ENCODE results near the gene CD8B.
"Not testable (repeated sequence)": the region's sequence is repeated elsewhere in the genome, so short reads cannot be mapped to it uniquely, and the experiment has no call there.

The CD8B gene

DNA sequence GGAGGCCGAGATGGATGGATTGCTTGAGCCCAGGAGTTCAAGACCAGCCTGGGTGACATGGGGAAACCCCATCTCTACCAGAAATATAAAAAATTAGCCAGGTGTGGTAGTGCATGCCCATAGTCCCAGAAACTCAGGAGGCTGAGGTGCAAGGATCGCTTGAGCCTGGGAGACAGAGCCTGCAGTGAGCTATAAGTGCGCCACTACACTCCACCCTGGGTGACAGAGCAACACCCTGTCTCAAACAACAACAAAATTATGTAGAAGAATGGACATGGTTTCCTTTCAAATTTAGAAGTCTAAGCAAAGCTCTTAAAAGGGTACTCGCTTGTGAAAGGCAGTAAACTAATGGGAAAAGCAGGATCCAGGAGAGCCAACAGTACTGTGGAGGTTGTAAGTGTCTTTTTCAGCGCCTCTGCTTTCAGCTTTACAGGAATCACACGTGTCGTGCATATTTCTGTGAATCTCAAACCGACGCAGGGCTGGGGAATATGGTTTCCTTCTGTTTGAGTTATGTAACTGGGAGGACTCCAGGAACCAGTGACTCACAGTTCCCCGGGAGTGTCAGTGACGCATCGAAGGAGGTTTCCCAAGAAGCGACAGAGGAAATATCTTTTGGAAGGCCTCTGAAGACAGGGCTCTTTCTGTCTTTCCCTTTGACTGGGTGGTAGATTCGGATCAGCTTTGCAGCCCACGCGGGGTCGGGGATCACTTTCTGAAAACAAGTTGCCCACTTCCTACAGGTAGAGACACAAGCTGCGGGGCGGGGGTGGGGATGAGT is 24.6 kb downstream of the CD8B start:
- DNase-seq (ENCODE audit: low read depth) = not testable (repeated sequence)

DNA sequence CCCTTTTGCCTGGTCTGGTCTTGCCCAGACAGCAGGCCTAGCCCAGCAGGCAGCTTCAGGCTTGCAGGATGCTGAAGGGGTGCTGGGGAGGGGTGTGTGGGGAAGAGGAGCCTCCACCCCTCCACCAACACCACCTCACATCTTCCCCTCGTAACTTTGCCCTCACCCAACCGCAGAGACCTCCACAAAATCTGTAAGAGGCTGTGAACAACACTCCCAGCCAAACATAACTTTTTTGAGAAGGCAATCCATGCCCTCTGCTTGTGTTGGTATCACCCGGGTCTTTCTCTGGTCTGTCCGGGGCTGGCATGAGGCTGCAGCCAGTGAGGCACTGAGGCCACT is 26.2 kb downstream of the CD8B start:
- not testable (repeated sequence) for DNase-seq (ENCODE audit: low read depth)

DNA sequence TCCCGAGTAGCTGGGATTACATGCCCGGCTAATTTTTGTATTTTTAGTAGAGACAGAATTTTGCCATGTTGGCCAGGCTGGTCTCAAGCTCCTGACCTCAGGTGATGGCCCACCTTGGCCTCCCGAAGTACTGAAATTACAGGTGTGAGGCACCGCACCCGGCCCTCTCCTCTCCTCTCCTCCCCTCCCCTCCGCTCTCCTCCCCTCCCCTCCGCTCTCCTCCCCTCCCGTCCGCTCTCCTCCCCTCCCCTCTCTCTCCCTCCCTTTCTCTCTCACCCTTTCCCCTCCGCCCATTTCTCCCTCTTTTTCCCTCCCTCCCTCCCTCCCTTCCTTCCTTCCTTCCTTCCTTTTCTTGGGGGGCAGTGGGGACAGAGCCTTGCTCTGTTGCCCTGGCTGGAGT is 28.4 kb downstream of the CD8B start:
- no peak for DNase-seq (ENCODE audit: low read depth)

DNA sequence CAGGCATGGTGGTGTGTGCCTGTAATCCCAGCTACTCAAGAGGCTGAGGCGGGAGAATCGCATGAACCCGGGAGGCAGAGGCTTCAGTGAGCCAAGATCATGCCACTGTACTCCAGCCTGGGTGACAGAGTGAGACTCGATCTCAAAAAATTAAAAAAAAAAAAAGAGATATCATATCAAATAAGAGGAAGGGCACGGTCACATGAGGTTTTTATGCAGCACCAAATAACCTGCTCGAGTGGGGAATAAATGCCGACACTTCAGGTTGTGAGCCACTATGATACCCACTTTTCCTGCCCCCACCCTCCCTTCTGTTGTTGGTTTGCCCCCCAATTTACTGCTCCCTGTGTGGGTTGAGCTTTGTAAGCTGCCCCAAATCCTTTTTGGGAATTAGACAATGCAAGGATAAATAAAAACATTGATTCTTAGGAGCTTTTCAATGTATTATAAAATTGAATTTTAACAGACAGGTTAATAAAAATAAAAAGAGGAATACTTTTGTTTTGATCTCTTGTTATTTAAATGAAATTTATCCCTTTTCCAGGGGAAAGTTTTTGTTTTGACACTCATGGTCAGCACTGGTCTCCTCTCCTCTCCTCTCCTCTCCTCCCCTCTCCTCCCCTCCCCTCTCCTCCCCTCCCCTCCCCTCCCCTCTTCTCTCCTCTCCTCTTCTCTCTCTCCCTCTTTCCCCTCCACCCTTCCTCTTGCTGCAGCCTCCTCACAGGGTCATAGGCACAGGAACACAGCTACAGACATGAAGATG is 29.2 kb downstream of the CD8B start:
- no peak for DNase-seq (ENCODE audit: low read depth)

DNA sequence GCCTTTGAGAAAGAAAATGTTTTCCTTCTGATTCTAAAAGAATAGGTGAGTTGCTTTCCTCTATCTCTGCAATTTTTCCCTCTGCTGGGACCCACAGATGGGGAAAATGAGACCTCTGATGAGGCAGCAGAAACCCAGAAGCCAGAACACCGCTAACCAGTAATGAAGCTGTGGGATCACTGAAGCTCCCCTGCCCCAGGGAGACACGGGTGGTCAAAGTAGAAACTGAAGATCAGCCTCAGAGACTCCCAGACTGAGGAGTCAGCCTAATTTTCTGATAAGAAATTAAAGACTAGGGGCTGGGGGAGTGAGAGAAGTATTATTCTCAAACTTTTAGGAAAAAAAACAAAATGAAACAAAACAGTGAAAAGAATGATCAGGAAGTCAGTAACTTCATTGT is 30.1 kb downstream of the CD8B start:
- no peak for DNase-seq (ENCODE audit: low read depth)

DNA sequence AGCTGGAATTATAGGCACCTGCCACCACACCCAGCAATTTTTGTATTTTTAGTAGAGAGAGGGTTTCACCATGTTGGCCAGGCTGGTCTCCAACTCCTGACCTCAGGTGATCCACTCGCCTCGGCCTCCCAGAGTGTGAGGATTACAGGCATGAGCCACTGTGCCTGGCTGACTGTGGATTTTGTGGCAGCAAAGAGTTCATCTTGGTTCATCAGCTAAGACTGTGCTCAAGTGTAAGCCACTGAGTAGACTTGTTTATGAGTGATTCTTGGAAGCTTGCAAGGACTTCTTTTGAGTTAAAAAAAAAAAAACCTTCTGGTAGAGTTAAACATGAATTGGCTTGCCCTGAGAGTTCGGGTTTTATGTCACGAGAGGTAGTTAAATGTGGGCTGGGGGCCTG is 34.7 kb downstream of the CD8B start:
- no peak for DNase-seq (ENCODE audit: low read depth)

DNA sequence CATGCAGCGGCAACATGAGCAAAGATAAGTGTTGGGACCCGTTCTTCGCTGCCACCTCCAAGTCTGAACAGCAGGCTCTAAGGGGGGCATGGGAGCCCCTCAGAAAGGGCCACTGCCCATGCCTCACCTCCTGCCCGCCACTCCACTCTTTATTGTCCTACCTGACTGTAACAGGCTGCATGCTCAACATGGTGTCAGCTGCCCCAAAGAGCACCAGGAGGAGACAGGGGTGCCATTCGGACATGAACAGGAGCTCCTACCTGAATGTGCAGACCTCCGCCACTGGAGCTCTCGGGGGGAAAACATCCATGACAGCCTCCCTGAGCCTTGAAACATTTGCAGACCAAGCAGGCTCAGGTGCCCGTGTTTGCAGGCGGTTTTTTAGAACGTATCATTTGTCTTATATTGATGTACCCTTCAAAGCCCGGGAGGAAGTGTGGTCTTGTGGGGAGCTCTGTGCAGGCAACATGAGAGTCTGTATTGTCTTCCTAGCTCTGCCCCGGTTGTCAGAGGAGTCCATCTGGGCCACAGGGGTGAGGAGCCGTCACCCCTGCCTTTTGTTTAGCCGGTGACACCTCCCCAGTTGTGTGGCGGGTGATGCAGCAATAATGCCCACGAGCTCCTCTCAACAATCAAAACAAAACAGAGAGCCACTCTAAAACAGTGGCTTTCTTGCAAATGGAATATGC is 35.8 kb downstream of the CD8B start:
- peak; percentile 41 for DNase-seq (ENCODE audit: low read depth)

DNA sequence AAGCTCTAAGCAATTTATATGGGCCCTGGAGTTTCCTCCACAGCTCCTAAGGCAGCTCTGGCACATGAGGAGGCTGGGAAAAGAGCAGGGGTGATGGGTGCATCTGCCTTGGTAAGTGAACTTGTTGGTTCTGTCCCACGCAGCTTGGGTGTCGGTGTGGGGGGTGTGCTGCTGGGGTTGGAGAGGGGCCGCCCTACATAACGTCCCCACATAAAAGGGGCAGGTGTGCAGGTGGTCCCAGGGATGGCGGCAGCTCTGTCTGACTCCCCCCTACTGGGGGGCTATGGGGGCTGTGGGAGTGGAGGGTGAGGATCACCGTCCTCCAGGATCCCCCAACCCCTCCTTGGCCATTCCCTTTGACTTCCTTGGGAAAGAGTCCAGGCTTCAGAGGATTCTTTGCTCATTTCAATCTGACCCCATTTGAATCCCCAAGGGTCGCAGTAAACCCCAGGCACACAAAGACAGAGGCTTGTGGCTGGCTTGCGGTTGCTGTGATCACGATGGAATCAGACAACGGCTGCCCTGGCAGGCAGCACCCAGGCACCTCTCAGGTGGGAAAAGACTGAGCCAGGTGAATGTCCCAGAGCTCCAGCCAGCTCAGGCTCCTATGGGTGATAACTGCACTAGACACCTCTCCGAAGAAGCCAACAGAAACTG is 36.5 kb downstream of the CD8B start:
- no peak for DNase-seq (ENCODE audit: low read depth)

DNA sequence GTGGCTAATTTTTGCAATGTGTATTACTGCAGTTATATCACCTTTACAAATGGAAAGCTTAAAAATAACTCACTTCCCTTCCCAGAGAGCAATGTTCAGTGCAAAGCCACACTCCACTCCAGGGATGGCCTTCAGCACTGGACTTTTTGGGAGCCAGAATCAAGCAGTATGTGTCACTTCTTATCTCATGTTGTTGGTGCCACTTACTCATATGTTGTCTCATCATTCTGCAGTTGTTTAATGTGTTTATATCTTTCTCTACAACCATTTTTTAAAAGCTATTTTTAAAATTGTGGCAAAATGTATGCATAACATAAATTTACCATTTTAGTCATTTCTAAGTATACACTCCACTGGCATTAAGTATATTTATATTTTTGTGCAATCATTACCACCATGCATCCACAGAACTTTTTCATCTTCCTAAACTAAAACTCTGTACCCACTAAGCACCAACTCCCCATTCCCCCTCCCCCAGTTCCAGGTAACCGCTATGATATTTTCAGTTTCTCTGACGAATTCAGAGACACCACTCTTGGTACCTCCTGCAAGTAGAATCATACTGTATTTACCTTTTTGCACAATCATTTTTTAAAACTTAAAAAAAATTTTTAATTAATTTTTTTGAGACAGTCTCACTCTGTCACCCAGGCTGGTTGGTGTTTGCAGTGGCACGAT is 38.9 kb downstream of the CD8B start:
- no peak for DNase-seq (ENCODE audit: low read depth)

DNA sequence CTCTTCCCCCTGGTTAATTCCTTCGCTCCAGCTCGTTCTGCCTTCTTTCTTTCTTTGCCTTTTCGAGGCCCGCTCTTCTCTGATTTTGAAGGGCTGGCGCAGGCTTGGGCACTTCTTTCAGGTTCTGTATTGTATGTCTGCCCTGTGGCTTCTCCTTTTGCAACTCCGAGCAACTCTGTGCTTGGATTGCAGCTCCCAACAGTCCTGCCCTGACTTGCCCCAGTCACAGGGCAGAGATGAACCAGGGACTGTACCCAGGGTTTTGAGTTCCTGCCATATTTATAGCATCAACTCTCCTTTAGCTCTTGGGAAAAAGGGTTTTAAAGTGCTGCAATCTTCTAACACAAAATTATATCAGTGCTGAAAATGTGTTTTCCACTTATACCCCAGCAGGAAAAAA is 39.8 kb downstream of the CD8B start:
- DNase-seq (ENCODE audit: low read depth) = no peak

DNA sequence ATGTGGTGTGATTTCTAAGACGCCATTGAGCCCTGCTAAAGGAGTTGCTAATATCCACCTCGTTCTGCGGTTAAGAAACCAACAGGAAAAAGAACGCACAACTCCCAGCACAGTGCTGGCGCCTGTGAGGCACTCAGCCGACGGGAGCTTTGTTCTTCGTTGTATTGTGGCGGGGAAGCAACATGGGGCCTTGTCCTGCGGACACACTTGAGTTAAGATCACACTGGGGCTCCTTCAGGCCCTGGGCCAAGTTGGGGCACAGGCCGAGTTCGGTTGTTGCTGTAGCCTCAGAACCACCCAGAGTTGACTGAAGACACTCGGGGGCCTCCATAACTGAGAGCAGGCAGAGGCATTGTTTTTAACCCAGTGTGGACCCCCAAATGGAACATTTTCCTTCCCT is 40.4 kb downstream of the CD8B start:
- no peak for DNase-seq (ENCODE audit: low read depth)

DNA sequence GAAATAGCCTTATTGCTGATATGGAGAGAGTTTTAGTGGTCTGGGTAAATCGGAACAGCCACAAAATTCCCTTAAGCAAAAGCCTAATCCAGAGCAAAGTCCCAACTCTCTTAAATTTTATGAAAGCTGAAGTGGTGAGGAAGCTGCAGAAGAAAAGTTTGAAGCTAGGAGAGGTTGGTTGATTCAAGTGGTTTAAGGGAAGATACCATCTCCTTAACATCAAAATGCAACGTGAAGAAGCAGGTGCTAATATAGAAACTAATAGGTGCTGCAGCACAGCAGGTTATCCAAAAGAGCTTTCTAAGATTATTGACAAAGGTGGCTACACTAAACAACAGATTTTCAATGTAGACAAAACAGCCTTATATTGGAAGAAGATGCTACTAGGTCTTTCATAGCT is 42.7 kb downstream of the CD8B start:
- no peak for DNase-seq (ENCODE audit: low read depth)

DNA sequence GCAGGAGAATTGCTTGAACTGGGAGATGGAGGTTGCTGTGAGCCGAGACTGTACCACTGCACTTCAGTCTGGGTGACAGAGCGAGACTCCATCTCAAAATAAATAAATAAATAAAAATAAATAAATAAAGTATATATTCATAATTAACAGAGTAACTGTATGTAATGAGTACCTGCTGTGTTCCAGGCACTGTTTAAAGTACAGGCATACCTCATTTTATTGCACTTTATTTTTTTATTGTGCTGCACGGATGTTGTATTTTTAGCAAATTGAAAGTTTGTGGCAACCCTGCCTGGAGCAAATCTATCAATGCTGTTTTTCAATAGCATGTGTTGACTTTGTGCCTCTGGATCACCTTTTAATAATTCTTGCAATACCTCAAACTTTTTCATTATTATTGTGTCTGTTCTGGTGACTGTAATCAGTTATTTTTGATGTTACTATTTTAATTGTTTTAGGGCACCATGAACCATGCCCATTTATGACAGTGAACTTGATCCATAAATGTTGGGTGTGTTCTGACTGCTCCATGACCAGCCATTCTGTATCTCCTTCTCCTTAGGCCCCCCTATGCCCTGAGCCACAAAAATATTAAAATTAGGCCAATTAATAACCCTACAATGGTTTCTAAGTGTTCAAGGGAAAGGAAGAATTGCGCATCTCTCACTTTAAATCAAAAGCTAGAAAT is 43.4 kb downstream of the CD8B start:
- no peak for DNase-seq (ENCODE audit: low read depth)

DNA sequence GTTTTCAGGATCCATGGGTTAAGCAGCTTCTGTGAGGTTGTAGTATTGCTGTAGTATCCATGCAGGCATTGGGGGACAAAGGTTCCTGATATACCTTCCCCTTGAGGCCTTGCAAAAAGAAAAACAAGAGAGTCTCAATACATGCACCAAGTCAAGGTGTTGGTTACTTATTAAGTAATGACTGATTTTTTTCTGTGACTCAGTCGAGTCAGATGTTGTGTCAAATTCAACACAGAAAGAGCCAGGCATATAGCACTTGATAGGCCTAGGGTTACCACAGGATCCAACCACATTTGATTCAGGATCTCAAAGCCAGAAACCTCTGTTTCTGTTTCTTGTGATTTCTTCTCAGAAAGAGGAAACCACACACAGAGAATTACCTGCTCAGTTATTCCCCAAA is 46.1 kb downstream of the CD8B start:
- no peak for DNase-seq (ENCODE audit: low read depth)

DNA sequence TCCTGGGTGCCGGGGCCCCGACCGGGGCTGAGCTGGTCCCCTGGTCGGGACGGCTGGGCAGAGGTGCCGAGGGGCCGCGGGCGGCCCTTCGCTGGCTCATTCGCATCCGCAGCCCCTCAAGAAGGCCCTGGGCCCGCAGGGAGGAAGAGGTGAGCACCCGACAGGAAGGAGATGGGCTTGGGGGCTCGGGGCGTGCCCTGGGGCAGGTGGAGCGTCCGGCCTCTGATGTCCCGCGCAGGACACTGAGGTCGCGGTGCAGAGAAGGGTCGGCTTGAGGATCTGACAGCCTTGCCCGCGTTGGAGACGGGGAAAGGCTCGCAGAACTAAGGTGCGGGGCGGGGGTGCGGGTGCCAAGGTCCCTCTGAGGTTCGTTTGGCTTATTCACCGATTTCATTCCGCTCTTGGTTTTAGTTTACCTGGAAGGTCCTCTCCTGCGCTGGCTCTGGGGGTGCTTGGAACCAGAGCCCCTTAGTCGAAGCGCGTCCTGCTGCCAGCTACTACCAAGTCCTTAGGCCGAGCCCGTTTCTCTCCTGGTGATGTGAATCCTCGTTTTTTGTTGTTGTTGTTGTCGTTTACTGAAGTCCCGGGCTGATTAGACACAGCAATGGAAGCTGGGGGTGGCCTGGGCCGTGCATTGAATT is 52.1 kb downstream of the CD8B start:
- DNase-seq (ENCODE audit: low read depth) = no peak

DNA sequence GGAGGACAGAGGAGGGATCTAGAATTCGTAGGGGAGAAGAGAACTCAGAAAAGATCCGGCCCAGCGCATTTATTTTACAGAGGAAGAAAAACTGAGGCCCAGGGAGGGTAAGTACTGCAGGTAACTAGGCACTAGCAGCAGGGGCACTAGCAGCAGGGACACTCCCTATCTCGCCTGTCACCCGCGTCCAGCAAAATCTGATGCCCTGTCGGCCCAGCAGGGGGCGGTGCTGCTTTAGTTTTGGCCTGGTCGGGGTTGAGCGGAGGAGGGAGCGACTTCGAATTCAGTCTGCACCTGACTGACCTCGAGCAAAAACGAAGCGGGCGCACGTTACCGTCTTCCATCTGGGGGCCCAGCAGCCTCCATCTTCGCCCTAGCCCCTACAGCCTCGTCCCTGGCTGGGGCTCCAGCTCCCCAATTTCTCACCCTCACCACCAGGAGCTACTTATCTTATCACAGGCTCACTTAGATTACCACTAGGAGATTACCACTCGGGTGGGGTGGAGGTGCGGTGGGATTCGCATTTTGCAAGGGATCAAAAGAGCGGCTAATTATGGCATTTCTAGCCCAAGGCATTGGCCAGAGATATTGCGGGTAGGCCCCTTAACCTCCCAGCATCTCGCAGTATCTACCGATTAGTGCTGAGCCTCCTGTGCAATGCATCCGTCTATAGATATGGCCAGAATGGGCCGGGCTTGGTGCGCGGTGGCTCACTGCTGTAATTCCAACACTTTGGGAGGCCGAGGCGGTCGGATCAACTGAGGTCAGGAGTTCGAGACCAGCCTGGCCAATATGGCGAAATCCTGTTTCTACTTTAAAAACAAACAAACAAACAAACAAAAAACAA is 53.1 kb downstream of the CD8B start:
- DNase-seq (ENCODE audit: low read depth) = peak; percentile 91

DNA sequence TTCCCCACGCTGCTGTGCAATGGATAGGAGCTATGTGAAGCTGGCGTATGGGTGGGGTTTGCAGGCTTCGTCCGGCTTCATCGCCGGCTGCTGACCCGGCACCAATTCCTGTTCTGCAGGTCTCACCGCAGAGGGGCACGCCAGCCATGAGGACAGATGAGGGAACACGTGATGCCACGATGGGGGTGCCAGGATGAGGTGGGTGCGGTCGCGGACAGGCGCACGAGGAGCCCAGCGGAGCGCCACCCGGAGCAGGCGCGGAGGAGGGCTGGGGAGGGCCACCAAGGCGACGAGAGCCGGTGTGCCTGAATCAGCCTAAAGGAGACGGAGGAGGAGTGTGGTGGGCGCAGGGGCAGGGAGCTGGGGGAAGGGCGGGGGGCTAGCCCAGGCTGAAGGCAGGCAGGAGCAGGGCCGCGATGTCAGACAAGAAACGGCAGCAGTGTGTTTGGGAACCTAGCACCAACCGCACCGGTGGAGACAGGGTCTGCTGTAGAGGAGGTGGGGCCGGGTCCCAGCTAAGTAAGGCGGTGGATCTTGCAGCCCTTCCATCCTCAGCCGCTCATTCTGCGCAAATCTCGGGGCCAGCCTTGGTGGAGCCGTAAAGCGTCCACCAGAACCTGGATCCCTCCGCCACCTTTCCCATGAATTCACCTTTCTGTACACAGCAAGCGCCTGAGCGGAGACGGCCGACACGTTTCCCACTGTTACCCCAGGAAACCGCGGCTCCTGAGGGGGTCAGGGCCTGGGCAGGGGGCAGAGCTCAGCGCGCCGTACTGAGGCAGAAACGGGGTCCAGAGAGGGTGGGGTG is 54.0 kb downstream of the CD8B start:
- DNase-seq (ENCODE audit: low read depth) = no peak

DNA sequence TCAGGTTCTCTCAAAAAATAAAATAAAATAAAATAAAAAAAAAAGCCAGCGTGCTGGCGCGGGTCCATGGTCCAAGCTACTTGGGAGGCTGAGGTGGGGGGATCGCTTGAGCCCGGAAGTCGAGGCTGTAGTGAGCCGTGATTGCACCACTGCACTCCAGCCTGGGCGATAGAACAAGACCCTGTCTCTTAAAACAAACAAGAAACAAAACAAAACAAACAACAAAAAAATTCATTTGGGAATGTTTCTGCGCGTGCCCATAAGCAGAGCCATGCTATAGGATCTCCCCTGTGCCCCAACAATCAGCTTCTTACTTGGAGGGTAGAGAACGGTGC is 54.6 kb downstream of the CD8B start:
- no peak for DNase-seq (ENCODE audit: low read depth)
